NCI-H2081 (cell line): ENCODE data around the gene APOBR.
"Not testable (repeated sequence)": the region's sequence is repeated elsewhere in the genome, so short reads cannot be mapped to it uniquely, and the experiment has no call there.

Source experiments
- DNase-seq, 2 experiments: peaks; one replicate each; lab custom pipeline; 2025; lab: John Stamatoyannopoulos, UW

Gene APOBR

GRCh38 chr16:28498666-28499381 lies 4.4 kb downstream of the APOBR start:
- no peak for DNase-seq

- no peak for DNase-seq
Measured at GRCh38 chr16:28499854-28500253, 5.4 kb downstream of the APOBR start.

DNA sequence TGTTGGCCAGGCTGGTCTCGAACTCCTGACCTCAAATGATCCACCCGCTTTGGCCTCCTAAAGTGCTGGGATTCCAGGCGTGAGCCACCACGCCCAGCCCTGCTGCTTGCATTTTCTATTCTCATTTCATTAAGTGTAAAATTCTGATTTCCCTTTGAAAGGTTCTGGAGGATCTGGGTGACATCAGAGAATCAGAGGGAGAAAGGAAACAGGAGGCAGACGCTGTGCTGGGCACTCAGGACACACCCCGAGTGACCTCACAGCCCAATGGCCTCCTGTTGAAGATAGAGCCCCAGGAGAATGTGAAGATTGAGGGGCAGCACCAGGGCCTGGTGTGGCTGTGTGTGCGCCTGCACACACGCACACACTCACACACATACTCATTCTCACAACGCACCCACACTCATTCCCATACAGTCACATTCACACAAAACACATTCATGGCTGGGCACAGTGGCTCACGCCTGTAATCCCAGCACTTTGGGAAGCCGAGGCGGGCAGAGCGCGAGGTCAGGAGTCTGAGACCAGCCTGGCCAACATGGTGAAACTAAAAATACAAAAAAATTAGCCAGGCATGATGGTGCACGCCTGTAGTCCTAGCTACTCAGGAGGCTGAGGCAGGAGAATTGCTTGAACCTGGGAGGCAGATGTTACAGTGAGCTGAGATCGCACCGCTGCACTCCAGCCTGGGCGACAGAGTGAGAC lies 6.2 kb downstream of the APOBR start:
- DNase-seq, result not testable (repeated sequence)

DNA sequence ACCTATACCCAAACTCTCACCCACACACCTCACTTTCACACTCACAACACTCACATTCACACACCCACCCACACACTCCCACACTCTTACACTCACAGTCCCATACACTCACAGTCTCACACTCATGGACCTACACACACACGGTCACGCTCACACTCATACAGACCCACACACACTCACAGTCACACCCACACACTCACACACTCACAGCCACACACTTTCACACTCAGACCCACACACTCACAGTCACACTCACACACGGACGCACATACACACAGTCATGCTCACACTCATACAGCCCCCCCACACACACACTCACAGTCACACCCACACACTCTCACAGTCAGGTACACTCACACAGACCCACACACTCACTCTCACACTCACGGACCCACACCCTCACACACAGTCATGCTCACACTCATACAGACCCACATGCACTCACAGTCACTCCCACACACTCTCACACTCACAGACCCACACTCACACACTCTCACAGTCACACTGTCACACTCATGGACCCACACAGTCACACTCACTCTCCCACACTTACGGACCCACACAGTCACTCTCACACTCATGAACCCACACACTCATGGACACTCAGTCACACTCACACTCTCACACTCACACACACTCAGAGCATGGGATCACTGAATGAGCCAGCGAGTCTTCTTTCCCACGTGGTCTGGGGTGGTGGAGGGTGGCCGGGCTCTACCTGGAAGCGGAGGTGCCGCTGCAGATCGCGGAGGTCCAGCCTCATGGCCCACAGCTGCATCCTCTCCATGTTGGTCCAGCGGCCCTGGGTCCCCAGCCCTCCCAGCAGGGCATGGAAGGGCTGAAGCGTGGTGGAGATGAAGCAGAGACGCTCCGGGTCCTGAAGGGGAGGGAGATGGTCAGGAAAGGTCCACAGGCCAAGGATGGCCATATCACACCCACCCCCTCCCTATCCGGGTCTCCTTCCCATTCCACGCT lies 7.1 kb downstream of the APOBR start:
- DNase-seq, result no peak

GRCh38 chr16:28502290-28502689 lies 7.8 kb downstream of the APOBR start:
- DNase-seq, result no peak

- no peak for DNase-seq
Measured at GRCh38 chr16:28503470-28504259, 9.2 kb downstream of the APOBR start.

GRCh38 chr16:28504707-28505404 lies 10.4 kb downstream of the APOBR start:
- no peak for DNase-seq

DNA sequence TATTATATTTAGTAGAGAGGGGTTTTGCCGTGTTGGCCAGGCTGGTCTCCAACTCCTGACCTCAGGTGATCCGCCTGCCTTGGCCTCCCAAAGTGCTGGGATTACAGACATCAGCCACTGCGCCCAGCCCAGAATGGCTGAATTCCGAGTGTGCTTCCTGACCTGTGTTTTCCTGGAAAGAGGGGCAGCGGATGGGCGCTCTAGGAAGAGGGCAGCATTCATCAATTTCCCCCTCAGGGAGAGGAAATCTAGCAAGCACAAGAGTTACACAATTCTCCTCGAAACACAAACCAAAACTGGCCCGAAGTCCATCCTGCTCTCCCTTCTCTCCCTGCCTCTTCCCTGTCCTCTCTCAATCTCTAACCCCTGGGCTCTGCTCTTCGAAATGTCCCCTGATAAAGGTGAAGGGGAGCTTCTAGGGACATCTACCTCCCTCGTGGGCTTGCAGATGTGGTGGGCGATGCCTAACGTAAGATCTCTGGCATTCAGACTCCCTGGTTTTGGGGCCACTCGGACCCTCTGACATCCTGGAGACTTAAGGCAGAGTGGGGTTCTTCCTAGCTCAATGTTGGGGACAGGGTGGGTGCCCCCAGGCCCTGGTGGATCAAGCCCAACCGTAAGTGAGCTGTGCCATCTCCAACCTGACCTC lies 11.2 kb downstream of the APOBR start:
- DNase-seq, result no peak

- DNase-seq, result no peak
Measured at GRCh38 chr16:28511031-28511430, 16.6 kb downstream of the APOBR start.

DNA sequence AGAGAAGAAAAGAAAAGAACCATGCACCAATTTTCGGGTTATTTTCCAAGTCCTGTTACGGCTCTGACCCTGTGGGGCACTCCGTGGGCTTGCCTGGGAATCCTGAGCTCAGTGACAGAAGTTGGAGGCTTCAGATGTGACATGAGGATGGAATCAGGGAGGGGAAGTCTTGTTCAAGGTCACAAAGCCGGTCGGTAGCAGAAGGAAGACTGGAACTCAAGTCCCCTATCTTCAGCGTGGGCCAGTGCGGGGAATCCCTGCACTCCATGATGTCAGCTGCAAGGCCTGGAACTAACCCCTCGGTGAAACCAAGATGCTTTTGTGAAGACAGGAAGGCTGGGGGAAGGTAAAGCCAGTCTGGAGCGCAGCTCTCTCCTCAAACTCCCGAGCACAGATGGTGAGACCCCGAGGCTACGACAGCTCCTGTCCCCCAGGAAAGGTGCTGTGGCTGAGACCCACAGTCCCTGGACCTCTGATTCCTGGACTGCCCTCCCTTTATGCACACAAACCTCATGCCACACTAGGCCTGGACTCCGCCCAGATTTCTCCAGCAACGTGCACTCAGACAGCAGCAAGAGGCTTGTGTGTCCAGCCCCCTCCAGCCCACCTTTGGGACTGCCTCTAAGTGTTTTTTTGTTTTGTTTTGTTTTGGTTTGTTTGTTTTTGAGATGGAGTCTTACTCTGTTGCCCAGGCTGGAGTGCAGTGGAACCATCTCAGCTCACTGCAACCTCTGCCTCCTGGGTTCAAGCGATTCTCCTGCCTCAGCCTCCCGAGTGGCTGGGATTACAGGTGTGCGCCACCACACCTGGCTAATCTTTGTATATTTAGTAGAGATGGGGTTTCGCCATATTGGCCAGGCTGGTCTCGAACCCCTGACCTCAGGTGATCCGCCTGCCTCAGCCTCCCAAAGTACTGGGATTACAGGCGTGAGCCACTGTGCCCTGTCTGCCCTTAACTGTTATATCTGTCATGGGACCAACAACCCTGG lies 17.7 kb downstream of the APOBR start:
- no peak for DNase-seq

GRCh38 chr16:28513484-28514181 lies 19.2 kb downstream of the APOBR start:
- no peak for DNase-seq

DNA sequence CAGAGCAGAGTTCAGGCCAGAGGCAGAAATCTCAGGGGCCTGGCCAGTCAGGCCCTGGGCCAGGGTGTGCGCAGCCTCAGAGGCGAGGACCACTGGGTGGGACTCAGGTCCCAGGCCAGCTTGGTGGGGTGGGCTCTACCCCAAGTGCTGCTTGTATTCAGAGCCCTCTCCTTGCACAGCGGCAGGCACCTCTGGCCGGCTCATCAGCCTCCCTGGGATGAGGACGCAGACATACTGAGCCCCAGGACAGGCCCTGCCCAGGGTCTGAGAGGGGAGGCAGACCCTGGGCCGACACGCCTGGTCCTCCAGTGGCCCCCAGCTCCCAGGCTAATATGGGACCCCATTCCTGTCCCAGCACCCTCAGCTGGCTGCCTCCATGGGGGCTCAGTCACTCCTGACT lies 19.8 kb downstream of the APOBR start:
- DNase-seq, result no peak

- DNase-seq, result no peak
Measured at GRCh38 chr16:28520672-28521071, 26.2 kb downstream of the APOBR start.

DNA sequence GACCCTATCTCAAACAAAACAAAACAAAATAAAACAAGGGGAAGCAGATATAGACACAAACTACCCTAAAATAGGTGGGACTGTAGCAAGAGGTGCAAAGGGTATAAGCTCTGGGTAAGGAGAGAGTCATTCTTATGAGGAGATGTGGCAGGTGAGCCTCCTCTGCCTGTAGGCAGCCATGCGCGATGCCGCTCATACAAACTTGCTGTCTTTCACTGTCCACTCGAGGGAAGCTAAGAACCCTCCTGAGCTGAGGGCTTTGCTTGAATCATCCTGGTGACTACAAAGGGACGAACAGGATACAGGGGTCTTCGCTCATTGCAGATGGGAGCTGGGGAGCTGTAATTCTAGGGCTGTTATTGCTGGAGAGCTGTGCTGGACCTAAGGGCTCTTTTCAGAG lies 27.0 kb downstream of the APOBR start:
- no peak for DNase-seq

DNA sequence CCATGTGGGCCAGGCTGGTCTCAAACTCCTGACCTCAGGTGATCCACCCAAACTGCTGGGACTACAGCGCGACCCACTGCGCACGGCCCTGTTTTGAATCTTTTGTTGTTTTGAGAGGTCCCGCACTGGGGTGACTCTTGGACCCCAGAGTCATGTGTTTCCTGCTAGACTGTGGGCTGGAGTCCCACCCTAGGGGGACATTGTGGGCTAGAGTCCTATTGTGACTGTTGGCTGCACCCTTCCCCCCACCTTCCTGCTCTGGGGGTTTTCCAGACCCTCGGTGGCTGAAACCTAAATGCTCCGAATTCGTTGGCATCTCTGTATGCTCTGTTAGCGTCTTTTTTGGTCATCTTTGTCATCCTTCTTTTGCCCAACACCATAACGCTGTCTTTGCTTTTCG lies 28.3 kb downstream of the APOBR start:
- DNase-seq, result no peak

GRCh38 chr16:28524681-28525171 lies 30.3 kb downstream of the APOBR start:
- DNase-seq, result no peak

- no peak for DNase-seq
Measured at GRCh38 chr16:28526201-28527099, 32.0 kb downstream of the APOBR start.
